IPS-NIHi11 (cell line): ENCODE results near the gene ZNF397.
A peak's percentile ranks its signal among the peaks of the same experiment; 100 is the strongest.
"Not testable (repeated sequence)": the region's sequence is repeated elsewhere in the genome, so short reads cannot be mapped to it uniquely, and the experiment has no call there.

Experiments used
- DNase-seq: peaks from one replicate; pipeline ENCODE4 v3.0.0; 2012; ENCODE audit warnings: mixed read lengths, low spot score

The ZNF397 gene

GRCh38 chr18:35240664-35241447 lies at the start of gene ZNF397:
Gene ZNF397 (plus strand): TSS chr18:35241034. CDS start chr18:35242471, 1,437 bp downstream.
- DNase-seq: peak; percentile 97

- DNase-seq: no peak
Measured at GRCh38 chr18:35191698-35192025, 49.2 kb upstream of the ZNF397 start.

- no peak for DNase-seq
Measured at GRCh38 chr18:35192415-35192814, 48.4 kb upstream of the ZNF397 start.

GRCh38 chr18:35193316-35193715 lies 47.5 kb upstream of the ZNF397 start:
- DNase-seq: no peak

GRCh38 chr18:35197296-35197695 lies 43.5 kb upstream of the ZNF397 start:
- DNase-seq: no peak

GRCh38 chr18:35201256-35201931 lies 39.4 kb upstream of the ZNF397 start:
- no peak for DNase-seq

GRCh38 chr18:35203067-35203466 lies 37.8 kb upstream of the ZNF397 start:
- DNase-seq: no peak

- DNase-seq: no peak
Measured at GRCh38 chr18:35205199-35205712, 35.6 kb upstream of the ZNF397 start.

- DNase-seq: not testable (repeated sequence)
Measured at GRCh38 chr18:35205746-35206458, 34.9 kb upstream of the ZNF397 start.

- DNase-seq: peak; percentile 56
Measured at GRCh38 chr18:35215026-35215425, 25.8 kb upstream of the ZNF397 start.

- not testable (repeated sequence) for DNase-seq
Measured at GRCh38 chr18:35216611-35217010, 24.2 kb upstream of the ZNF397 start.

- not testable (repeated sequence) for DNase-seq
Measured at GRCh38 chr18:35219331-35219730, 21.5 kb upstream of the ZNF397 start.

- no peak for DNase-seq
Measured at GRCh38 chr18:35220424-35220823, 20.4 kb upstream of the ZNF397 start.

GRCh38 chr18:35223797-35224196 lies 17.0 kb upstream of the ZNF397 start:
- DNase-seq: no peak

- DNase-seq: no peak
Measured at GRCh38 chr18:35227254-35227653, 13.6 kb upstream of the ZNF397 start.

GRCh38 chr18:35231052-35231451 lies 9.8 kb upstream of the ZNF397 start:
- peak; percentile 68 for DNase-seq

GRCh38 chr18:35236571-35237363 lies 4.1 kb upstream of the ZNF397 start:
- DNase-seq: no peak

GRCh38 chr18:35239314-35239713 lies 1.5 kb upstream of the ZNF397 start:
- DNase-seq: no peak

- no peak for DNase-seq
Measured at GRCh38 chr18:35241448-35241804, 592 bp downstream of the ZNF397 start.

GRCh38 chr18:35242426-35242825 lies 1.6 kb downstream of the ZNF397 start:
- DNase-seq: no peak

- no peak for DNase-seq
Measured at GRCh38 chr18:35244671-35245070, 3.8 kb downstream of the ZNF397 start.

GRCh38 chr18:35245719-35246317 lies 5.0 kb downstream of the ZNF397 start:
- no peak for DNase-seq
